GM18511 (cell line): ENCODE results near the gene CLDN24.

Experiments
- ATAC-seq: cut with Tn5 transposase; IDR thresholded peaks from one replicate; pipeline ENCODE4 v1.9.1; 2021; ENCODE audit warnings: mild to moderate bottlenecking, moderate library complexity; ENCODE audit not compliant: unreplicated experiment

CLDN24 gene

GRCh38 chr4:183322326-183322725 lies at the start of gene CLDN24:
Gene CLDN24, minus strand, starts transcription at chr4:183322426. Its CDS starts 0 bp downstream, at chr4:183322426.
- no peak for ATAC-seq

- no peak for ATAC-seq
Observed at GRCh38 chr4:183370786-183371185, 48.6 kb upstream of the CLDN24 start.

GRCh38 chr4:183369073-183369472 lies 46.8 kb upstream of the CLDN24 start:
- ATAC-seq: no peak

GRCh38 chr4:183366206-183366835 lies 44.1 kb upstream of the CLDN24 start:
- no peak for ATAC-seq

- ATAC-seq: no peak
Observed at GRCh38 chr4:183364025-183364424, 41.8 kb upstream of the CLDN24 start.

- ATAC-seq: no peak
Observed at GRCh38 chr4:183362916-183363542, 40.8 kb upstream of the CLDN24 start.

- no peak for ATAC-seq
Observed at GRCh38 chr4:183362036-183362435, 39.8 kb upstream of the CLDN24 start.

- ATAC-seq: no peak
Observed at GRCh38 chr4:183360161-183360919, 38.1 kb upstream of the CLDN24 start.

- no peak for ATAC-seq
Observed at GRCh38 chr4:183358215-183358755, 36.1 kb upstream of the CLDN24 start.

GRCh38 chr4:183356931-183357675 lies 34.9 kb upstream of the CLDN24 start:
- no peak for ATAC-seq

- ATAC-seq: no peak
Observed at GRCh38 chr4:183356173-183356830, 34.1 kb upstream of the CLDN24 start.

- no peak for ATAC-seq
Observed at GRCh38 chr4:183355405-183355804, 33.2 kb upstream of the CLDN24 start.

GRCh38 chr4:183354219-183354618 lies 32.0 kb upstream of the CLDN24 start:
- no peak for ATAC-seq

- ATAC-seq: no peak
Observed at GRCh38 chr4:183353557-183353956, 31.3 kb upstream of the CLDN24 start.

GRCh38 chr4:183352546-183352945 lies 30.3 kb upstream of the CLDN24 start:
- no peak for ATAC-seq

- no peak for ATAC-seq
Observed at GRCh38 chr4:183350317-183351071, 28.3 kb upstream of the CLDN24 start.

- ATAC-seq: no peak
Observed at GRCh38 chr4:183349673-183350072, 27.4 kb upstream of the CLDN24 start.

GRCh38 chr4:183348706-183349659 lies 26.8 kb upstream of the CLDN24 start:
- no peak for ATAC-seq

GRCh38 chr4:183348136-183348535 lies 25.9 kb upstream of the CLDN24 start:
- no peak for ATAC-seq
